ENCODE results near the gene STAG1. TPM values are rescaled to one million over a fixed set of nuclear protein-coding genes. Genes with fewer than 3 reads are reported as not detected.

The STAG1 gene
- total and polyA plus RNA-seq, 2 of the 13 experiments (the other 11 are each of a cell fraction or from before 2014, with no cell fraction given) = 6.2 to 25.9 TPM

DNA sequence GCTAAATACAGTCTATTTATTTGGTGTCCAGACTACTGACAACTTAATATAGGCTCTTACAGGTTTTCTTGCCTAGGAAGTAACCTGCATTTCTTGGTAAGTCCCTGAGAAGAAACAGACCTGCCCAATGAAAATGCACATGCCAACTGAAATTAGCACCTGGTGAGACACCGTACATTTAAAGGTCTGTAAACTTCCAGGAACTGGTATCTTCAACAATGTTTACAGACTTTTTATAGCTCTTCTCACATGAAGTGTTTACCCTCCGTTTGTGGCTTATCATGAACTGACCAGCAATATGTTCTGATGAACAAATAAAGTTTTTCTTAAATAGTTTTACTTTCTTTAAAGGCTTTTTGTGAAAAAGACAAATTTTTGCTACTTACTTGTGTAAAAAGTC is 408.7 kb downstream of the STAG1 start:
- H3K27ac ChIP-seq (ENCODE audit: extremely low read length, insufficient read depth, low read length) = no peak overlapping the region
- peaks cover 3 to 8% of the 10 kb centered on the region in 2 experiments; a peak in 2 of 5 replicates for H3K36me3 ChIP-seq (replicated peaks in 1 of 2; ENCODE audit: control insufficient read depth in 1 of 2, insufficient read depth in 2 of 2, low read length in 2 of 2)
- TF ChIP-seq BCL6 (CRISPR knock-in tag; IDR thresholded peaks at IDR 0.05) = 0 out of 2 replicates have a peak, but pooled peaks have one; percentile 26
- TF ChIP-seq, protein P1, sequence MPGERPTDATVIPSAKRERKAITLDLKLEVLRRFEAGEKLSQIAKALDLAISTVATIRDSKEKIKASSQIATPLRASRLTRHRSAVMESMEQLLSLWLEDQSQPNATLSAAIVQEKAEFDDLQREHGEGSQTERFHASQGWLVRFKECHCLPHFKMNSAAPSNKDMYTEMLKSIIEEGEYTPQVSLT (CRISPR knock-in tag; IDR thresholded peaks at IDR 0.05; ENCODE audit: borderline replicate concordance, low read depth) = no peak
- intact Hi-C loops (cut with micrococcal nuclease; ENCODE audit: unreplicated experiment) = no loop called here
- 82% methylated on average over 2 of the region's 2 CpGs for WGBS (ENCODE audit: low lambda C conversion rate)
- no TSS peak for BruUV-seq (replicated peaks)
- H3K79me2 ChIP-seq (ENCODE audit: insufficient read depth, low read length) = no peaks in the 10 kb centered on the region
- no peak for FAIRE-seq
- no peaks in the 10 kb centered on the region for H4K20me1 ChIP-seq (ENCODE audit: insufficient read depth, low read length)
- no peak overlapping the region for H2AFZ ChIP-seq (ENCODE audit: low read length)
- H3K9ac ChIP-seq (ENCODE audit: insufficient read depth, low read depth, low read length) = no peak overlapping the region
- 0 out of 2 replicates have a peak, but pooled peaks cover 5% of the 10 kb centered on the region for H3K4me1 ChIP-seq (ENCODE audit: insufficient read depth, low read length)
- ChIA-PET CTCF (ENCODE audit: low intra/inter-chr PET ratio, low total read pairs) (no interaction called here), POLR2A (no interaction called here)
- no peak for DNase-seq (ENCODE audit: low spot score)
- no peak for ATAC-seq
- no peak overlapping the region for H3K4me2 ChIP-seq (ENCODE audit: low read depth, low read length)
- in situ Hi-C loops (cut with HindIII; ENCODE audit: extremely low pct_ligation_motif_present, low pct_unique_long_range_greater_than_20kb) = no loop called here
- no peak overlapping the region for H3K4me3 ChIP-seq (replicated peaks in 1 of 3; ENCODE audit: insufficient read depth in 1 of 3, low read depth in 2 of 3, low read length in 3 of 3)
- H3K27me3 ChIP-seq (ENCODE audit: control insufficient read depth in 1 of 2, insufficient read depth in 2 of 2, low read length in 2 of 2) = no peaks in the 10 kb centered on the region
- H3K9me3 ChIP-seq (ENCODE audit: low read length) = no peaks in the 10 kb centered on the region

DNA sequence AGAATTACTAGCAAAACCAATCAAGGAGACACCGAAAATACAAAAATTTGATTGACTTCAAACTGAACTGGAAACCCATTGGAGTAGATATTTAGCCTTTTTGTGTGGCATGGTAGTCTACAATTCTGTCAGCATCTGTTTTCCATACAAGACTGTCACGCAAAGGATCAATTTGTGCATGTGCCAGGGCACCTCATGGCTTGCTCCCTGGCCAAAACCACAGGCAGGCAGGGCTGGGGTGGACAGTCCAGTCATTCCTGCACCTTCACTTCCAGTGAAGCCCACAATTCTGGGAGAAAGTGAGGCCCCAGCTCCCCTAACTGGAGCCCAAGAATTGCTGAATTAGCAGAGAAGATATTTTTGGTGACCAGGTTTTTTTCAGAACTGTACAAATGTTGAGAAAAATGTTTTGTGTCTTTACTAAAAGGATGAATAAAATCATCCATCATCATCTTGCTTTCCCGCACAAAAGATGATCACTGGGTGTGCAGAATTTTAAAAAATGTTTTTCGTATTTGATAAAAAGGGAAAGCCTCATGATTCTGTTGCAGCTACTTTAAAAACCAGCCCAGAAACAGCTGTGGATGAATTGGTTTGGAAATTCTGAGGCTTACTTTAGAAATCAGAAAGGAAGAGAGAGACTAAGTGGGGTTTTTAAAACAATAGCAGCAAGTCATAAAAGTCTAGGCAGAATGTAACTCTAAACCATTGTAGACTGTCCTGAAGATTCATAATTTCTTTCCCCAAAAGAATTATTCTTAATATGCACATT is 415.7 kb downstream of the STAG1 start:
- Histone ChIP-seq H3K4me1 (ENCODE audit: insufficient read depth, low read length) (0 out of 2 replicates have a peak, but pooled peaks cover 4% of the 10 kb centered on the region), H3K27me3 (ENCODE audit: control insufficient read depth in 1 of 2, insufficient read depth in 2 of 2, low read length in 2 of 2) (no peaks in the 10 kb centered on the region), H3K9ac (ENCODE audit: insufficient read depth, low read depth, low read length) (no peak overlapping the region), H3K79me2 (ENCODE audit: insufficient read depth, low read length) (no peaks in the 10 kb centered on the region), H3K9me3 (ENCODE audit: low read length) (no peaks in the 10 kb centered on the region), H2AFZ (ENCODE audit: low read length) (no peak overlapping the region), H4K20me1 (ENCODE audit: insufficient read depth, low read length) (no peaks in the 10 kb centered on the region), H3K27ac (ENCODE audit: extremely low read length, insufficient read depth, low read length) (no peak overlapping the region), H3K4me3 (replicated peaks in 1 of 3; ENCODE audit: insufficient read depth in 1 of 3, low read depth in 2 of 3, low read length in 3 of 3) (no peak overlapping the region), H3K36me3 (replicated peaks in 1 of 2; ENCODE audit: control insufficient read depth in 1 of 2, insufficient read depth in 2 of 2, low read length in 2 of 2) (peaks cover 14 to 23% of the 10 kb centered on the region in 2 experiments; a peak in 4 of 5 replicates), H3K4me2 (ENCODE audit: low read depth, low read length) (no peak overlapping the region)
- no peak for FAIRE-seq
- in situ Hi-C loops (cut with HindIII; ENCODE audit: extremely low pct_ligation_motif_present, low pct_unique_long_range_greater_than_20kb) = no loop called here
- BruUV-seq (replicated peaks) = no TSS peak
- CTCF ChIA-PET (ENCODE audit: low intra/inter-chr PET ratio, low total read pairs) = no interaction called here
- intact Hi-C loops (cut with micrococcal nuclease; ENCODE audit: unreplicated experiment) = no loop called here
- POLR2A ChIA-PET = no interaction called here
- no peak for DNase-seq (ENCODE audit: low spot score)
- TF ChIP-seq, protein P2, sequence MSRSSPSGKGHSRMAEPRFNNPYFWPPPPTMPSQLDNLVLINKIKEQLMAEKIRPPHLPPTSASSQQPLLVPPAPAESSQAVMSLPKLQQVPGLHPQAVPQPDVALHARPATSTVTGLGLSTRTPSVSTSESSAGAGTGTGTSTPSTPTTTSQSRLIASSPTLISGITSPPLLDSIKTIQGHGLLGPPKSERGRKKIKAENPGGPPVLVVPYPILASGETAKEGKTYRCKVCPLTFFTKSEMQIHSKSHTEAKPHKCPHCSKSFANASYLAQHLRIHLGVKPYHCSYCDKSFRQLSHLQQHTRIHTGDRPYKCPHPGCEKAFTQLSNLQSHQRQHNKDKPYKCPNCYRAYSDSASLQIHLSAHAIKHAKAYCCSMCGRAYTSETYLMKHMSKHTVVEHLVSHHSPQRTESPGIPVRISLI (CRISPR knock-in tag; IDR thresholded peaks at IDR 0.05; ENCODE audit: borderline replicate concordance) = no peak
- TF ChIP-seq AKAP8 (CRISPR knock-in tag; IDR thresholded peaks at IDR 0.05) (no peak), MAFF (IDR thresholded peaks at IDR 0.05; ENCODE audit: low read depth, low read length) (0 out of 2 replicates have a peak, but pooled peaks have one; percentile 3), SALL2 (CRISPR knock-in tag; IDR thresholded peaks at IDR 0.05) (no peak), SMYD3 (CRISPR knock-in tag; IDR thresholded peaks at IDR 0.05) (no peak), RBM22 (optimal IDR thresholded peaks at IDR 0.05; ENCODE audit: low read length) (peak; percentile 53), SALL1 (CRISPR knock-in tag; IDR thresholded peaks at IDR 0.05) (no peak), ZSCAN9 (CRISPR knock-in tag; IDR thresholded peaks at IDR 0.05; ENCODE audit: borderline replicate concordance) (no peak), NCOA1 (CRISPR knock-in tag; IDR thresholded peaks at IDR 0.05) (no peak)
- TF ChIP-seq, protein P3, sequence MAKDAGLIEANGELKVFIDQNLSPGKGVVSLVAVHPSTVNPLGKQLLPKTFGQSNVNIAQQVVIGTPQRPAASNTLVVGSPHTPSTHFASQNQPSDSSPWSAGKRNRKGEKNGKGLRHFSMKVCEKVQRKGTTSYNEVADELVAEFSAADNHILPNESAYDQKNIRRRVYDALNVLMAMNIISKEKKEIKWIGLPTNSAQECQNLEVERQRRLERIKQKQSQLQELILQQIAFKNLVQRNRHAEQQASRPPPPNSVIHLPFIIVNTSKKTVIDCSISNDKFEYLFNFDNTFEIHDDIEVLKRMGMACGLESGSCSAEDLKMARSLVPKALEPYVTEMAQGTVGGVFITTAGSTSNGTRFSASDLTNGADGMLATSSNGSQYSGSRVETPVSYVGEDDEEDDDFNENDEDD (CRISPR knock-in tag; IDR thresholded peaks at IDR 0.05; ENCODE audit: borderline replicate concordance) = no peak
- WGBS (ENCODE audit: low lambda C conversion rate) = 96% methylated on average over 4 of the region's 4 CpGs
- ATAC-seq = no peak

All from HepG2 (cell line).